HG03097 (cell line): ENCODE results near the gene SUPT6H.
A peak's percentile ranks its signal among the peaks of the same experiment; 100 is the strongest.

Source experiments
- ATAC-seq: cut with Tn5 transposase; IDR thresholded peaks from one replicate; pipeline ENCODE4 v1.9.1; 2021; ENCODE audit not compliant: unreplicated experiment, low FRiP score

The SUPT6H gene

GRCh38 chr17:28661635-28662526 is at the start of gene SUPT6H, which contains the start of gene SDF2:
Gene SUPT6H, plus strand, starts transcription at chr17:28662205. Its CDS starts 11,197 bp downstream, at chr17:28673402.
Gene SDF2, minus strand, starts transcription at chr17:28661906. Its CDS starts 30 bp downstream, at chr17:28661876.
- ATAC-seq = peak; percentile 72

GRCh38 chr17:28612531-28612930 is 49.5 kb upstream of the SUPT6H start:
- no peak for ATAC-seq

- no peak for ATAC-seq
Observed at GRCh38 chr17:28612936-28613872, 48.8 kb upstream of the SUPT6H start.

- ATAC-seq = no peak
Observed at GRCh38 chr17:28613931-28614381, 48.0 kb upstream of the SUPT6H start, which contains the start of gene RSKR. Gene RSKR, minus strand, starts transcription at chr17:28614185. Its CDS starts 24 bp downstream, at chr17:28614161.

- no peak for ATAC-seq
Observed at GRCh38 chr17:28615260-28615940, 46.6 kb upstream of the SUPT6H start.

GRCh38 chr17:28616281-28616680 is 45.7 kb upstream of the SUPT6H start:
- no peak for ATAC-seq

- ATAC-seq = no peak
Observed at GRCh38 chr17:28618464-28618863, 43.5 kb upstream of the SUPT6H start.

- no peak for ATAC-seq
Observed at GRCh38 chr17:28620010-28620409, 42.0 kb upstream of the SUPT6H start.

- ATAC-seq = no peak
Observed at GRCh38 chr17:28622186-28622585, 39.8 kb upstream of the SUPT6H start.

GRCh38 chr17:28623696-28624095 is 38.3 kb upstream of the SUPT6H start:
- no peak for ATAC-seq

GRCh38 chr17:28624148-28624547 is 37.9 kb upstream of the SUPT6H start:
- ATAC-seq = no peak

GRCh38 chr17:28626818-28627217 is 35.2 kb upstream of the SUPT6H start:
- ATAC-seq = no peak

- no peak for ATAC-seq
Observed at GRCh38 chr17:28634206-28634865, 27.7 kb upstream of the SUPT6H start.

- ATAC-seq = no peak
Observed at GRCh38 chr17:28635506-28635905, 26.5 kb upstream of the SUPT6H start.

- no peak for ATAC-seq
Observed at GRCh38 chr17:28641579-28641978, 20.4 kb upstream of the SUPT6H start.

GRCh38 chr17:28643983-28644786 is 17.8 kb upstream of the SUPT6H start:
- ATAC-seq = peak; percentile 7

- peak; percentile 81 for ATAC-seq
Observed at GRCh38 chr17:28644787-28645575, 17.0 kb upstream of the SUPT6H start, which contains the start of gene BLTP2. Gene BLTP2, minus strand, starts transcription at chr17:28645158. Its CDS starts 102 bp downstream, at chr17:28645056.

GRCh38 chr17:28645576-28645939 is 16.4 kb upstream of the SUPT6H start:
- ATAC-seq = no peak
